Islet of Langerhans (tissue), 1 donor: ENCODE measurements around the gene TPRN.

Experiments
- FAIRE-seq: peaks from one replicate; lab custom pipeline; 2011; peaks lifted over from hg19 to GRCh38; lab: Jason Lieb, UNC

Gene TPRN

DNA sequence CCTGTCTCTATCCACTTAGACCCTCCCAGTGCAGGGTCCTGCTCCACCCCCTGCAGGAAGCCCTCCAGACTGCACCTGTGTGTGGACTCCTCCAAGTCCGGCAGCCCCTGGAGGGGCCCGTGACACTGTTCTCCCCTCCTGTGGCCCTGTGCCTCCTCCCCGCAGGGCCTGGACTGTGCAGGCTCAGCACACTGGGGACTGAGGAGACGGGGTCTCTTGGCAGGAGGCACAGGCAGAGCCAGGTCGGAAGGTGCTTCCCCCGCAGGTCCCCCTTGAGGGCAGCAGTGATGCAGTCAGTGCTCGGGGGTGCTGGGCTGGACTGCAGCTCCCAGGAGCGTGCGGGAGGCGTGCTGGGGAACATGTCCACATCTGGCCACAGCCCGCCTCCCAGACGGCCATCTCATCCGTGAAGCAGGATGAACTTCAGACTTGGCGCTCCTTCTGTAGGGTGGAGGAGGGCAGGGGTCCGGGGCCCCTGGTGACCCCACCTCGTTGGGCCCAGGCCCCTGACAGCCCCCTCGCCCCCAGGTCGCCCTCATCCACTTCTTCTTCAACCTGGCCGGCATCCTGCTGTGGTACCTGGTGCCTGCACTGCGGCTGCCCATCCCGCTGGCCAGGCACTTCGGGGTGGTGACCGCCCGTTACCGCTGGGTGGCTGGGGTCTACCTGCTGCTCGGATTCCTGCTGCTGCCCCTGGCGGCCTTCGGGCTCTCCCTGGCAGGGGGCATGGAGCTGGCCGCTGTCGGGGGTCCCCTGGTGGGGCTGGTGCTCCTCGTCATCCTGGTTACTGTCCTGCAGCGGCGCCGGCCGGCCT is 35.1 kb upstream of the TPRN start:
- FAIRE-seq: no peak

DNA sequence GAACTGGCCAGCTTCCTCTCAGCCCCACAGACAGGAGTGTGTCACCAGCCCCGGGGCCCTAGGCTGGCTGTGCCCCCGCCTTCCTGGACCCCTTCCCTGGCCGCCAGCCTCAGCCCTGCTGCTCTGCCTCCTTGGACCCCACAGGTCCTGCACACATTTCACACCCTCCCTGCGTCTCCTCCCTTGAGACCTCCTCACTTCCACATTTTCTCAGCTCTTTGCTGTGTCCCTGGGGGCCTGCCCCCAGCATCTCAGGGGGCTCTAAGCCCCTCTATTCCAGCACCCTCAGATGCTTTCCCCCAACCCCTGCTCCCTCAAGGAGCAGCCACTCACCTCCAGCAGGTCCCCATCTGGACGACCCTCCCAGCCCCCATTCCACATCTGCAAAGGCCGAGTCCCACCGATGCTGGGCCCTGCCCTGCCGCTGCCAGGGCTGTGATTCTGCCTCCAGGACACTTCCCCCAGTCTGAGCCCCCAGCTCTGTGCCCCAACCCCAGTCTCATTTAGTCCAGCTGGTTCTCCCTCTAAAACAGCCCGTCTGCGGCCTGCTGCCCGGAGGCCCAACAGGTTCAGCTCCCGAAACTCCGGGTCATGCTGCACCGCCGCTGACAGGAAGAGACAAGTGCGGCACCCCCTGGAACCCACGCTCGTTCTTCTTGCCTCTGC is 34.4 kb upstream of the TPRN start:
- no peak for FAIRE-seq

DNA sequence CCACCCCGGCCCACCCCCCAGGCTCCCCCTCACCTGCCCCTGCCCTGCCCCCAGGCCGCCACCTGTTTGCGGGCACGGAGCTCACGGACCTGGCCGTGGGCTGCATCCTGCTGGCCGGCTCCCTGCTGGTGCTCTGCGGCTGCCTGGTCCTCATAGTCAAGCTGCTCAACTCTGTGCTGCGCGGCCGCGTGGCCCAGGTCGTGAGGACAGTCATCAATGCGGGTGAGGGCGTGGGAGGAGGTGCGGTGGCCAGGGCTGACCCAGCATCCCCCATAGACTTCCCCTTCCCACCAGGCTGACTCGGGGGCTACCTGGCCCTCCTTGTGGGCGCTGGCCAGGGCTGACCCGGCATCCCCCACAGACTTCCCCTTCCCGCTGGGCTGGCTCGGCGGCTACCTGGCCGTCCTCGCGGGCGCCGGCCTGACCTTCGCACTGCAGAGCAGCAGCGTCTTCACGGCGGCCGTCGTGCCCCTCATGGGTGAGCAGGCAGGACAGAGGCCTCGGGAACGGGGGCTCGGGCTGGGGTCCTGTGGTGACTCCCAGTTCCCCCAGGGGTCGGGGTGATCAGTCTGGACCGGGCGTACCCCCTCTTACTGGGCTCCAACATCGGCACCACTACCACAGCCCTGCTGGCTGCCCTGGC is 33.6 kb upstream of the TPRN start:
- FAIRE-seq: no peak

- no peak for FAIRE-seq
Measured at GRCh38 chr9:137233143-137233980, 32.8 kb upstream of the TPRN start.

DNA sequence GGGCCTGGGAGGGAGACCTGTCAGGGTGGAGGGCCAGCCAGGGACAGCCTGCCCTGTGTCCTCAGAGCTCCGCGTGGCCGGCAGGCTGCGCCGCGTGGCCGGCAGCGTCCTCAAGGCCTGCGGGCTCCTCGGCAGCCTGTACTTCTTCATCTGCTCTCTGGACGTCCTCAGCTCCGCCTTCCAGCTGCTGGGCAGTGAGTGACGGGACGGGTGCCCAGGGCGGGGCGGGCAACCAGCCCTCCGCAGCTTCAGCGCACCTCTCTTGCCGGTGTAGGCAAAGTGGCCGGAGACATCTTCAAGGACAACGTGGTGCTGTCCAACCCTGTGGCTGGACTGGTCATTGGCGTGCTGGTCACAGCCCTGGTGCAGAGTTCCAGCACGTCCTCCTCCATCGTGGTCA is 32.0 kb upstream of the TPRN start:
- FAIRE-seq: no peak

- no peak for FAIRE-seq
Measured at GRCh38 chr9:137232101-137232500, 31.6 kb upstream of the TPRN start.

DNA sequence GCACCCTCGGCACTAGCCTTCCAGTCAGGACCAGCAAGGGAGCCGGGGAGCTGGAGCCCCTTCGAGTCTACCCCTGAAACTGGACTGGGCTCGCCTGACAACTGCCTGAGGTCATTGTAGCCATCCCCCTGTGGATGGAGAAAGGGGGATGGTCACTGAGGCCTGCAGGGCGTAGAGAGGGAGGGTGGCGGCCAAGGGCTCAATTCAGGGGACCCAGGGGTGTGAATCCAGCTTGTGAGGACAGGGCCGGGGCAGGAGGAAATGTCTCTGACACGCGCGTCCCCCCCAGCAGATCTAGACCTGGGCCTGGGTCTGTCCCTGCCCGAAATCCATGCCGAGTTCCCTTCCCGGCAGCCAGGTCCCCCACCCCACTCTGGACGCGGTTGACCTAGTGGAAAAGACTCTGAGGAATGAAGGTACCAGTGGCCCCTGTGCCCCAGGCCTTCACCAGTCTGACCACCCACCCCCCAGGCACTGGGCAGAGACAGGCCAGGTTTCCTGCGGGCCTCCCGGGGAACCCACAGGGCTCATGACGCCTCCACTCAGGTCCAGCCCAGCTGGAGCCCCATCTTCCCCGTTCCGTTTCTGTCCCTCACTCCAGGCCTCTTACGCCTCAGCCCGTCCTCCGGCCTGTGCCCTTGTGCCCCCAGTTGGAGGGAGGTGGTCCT is 31.0 kb upstream of the TPRN start:
- FAIRE-seq: no peak

DNA sequence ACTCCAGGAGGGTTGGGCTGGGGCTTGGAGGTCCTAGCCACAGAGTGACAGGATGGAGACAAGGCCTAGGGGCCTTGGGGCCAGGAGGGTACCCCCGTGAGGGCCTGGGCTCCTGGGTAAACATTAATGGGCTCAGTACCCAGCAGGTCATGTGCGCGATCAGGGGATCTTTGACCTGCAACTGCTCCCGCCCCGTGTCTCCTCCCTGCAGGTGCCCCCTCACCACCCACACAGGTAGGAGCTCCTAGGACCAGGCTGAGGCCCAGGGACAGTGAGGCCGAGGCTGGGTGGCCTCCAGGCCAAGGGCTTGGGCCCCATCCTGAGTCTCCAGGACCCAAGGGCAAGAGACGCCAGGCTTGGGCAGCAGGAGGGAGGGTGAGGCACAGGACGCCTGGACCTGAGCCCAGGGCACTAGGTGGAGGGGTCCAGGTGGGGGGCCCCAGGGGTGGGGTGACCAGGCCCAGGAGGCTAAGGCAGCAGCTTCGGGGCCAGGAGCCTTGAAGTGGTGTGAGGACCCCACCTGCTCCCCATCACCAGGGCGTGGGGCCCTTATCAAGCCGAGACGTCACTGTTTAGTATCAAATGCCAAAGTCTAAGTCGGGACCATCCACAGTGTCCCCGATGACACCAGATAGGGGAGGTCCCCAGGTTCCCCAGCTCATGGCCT is 30.3 kb upstream of the TPRN start, which contains the start of gene SLC34A3:
Gene SLC34A3 (plus strand): TSS at position 197 of the 667 bp plus-strand sequence. CDS start 802 bp downstream, outside the sequence.
- FAIRE-seq: no peak

- no peak for FAIRE-seq
Measured at GRCh38 chr9:137229903-137230704, 29.6 kb upstream of the TPRN start.

DNA sequence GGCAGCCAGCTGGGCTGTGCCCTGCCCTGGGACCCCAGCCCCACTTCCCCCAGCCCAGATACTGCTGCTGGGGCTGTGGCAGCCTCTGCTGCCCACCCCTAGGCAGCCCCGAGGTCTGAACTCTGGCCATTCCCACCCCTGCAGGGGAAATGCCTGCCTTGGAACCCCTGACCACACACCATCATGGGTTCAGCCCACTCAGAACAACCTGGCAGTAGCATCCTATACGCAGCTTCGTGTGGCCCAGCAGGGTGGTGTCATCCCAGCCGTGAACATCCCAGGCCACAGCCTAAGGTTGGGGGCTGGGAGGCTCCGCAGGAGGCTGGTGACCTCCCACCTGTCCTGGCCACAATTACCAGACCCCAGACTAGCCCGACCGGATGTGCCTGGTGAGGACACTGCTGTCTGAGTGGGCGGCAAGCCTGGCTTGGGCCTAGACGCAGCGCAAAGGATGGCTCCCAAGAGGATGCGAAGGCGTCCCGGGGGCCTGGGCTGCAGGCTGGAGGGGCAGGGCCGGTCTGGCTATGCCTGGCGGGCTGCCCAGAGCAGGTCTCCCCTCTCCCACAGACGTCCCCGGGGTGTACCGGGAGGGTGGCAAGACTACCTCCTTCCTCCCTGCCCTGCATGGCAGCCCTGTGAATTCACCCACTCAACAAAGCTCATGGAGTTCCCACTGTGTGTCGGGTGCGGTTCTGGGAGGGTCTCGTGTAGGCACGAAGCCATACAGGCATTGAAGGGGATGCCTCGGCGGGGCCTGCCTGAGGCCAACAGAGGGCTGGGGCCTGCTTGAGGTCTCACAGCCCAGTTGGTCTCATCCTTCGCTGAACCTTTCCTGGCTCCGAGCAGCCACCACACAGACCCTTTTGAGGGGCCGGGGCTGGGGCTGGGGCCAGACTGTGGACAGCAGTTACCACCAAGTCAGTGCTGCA is 28.7 kb upstream of the TPRN start:
- no peak for FAIRE-seq

DNA sequence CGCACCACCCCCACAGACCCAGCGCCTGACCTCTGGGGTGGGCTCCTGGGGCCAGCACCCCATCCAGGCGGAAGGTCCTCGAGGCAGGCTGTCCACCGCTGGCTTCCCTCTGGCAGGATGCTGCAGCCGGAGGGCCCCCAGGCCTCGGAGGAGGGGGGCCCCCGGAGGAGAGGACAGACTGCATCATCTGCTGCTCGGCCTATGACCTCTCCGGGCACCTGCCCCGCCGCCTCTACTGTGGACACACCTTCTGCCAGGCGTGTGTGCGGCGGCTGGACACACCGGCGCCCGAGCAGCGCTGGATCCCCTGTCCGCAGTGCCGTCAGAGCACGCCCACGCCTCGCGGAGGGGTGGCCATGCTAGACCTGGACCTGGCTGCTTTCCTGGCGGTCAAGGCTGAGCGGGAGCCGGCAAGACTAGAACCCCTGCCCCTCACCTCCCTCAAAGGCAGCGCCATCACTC is 28.0 kb upstream of the TPRN start:
- FAIRE-seq: no peak

GRCh38 chr9:137227853-137228505 is 27.4 kb upstream of the TPRN start:
- no peak for FAIRE-seq

GRCh38 chr9:137227054-137227852 is 26.7 kb upstream of the TPRN start, which contains the start of gene RNF224:
Gene RNF224, plus strand, starts transcription at chr9:137227502. Its CDS starts 834 bp downstream, at chr9:137228336.
- no peak for FAIRE-seq

- FAIRE-seq: no peak
Measured at GRCh38 chr9:137226338-137227053, 26.0 kb upstream of the TPRN start.

DNA sequence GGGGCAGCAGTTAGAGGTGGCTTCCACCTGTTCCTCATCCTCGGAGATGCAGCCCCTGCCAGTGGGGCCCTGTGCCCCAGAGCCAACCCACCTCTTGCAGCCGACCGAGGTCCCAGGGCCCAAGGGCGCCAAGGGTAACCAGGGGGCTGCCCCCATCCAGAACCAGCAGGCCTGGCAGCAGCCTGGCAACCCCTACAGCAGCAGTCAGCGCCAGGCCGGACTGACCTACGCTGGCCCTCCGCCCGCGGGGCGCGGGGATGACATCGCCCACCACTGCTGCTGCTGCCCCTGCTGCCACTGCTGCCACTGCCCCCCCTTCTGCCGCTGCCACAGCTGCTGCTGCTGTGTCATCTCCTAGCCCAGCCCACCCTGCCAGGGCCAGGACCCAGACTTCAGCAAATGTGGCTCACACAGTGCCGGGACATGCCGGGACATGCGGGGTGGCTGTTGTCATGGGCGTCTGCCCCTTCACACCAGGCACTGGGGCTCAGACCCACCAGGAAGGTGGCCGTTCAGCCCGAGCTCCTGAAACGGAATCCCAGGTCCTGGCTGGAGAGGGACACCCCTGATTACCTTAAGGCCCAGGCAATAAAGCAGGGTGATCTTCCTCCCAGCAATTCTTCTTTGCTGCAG is 25.3 kb upstream of the TPRN start:
- FAIRE-seq: no peak
